Activated B cell treated with CpG ODN at 0.5 μM for 24 hours (primary cell): Measurements from ENCODE around the gene OCA2. TPM values are rescaled to one million over a fixed set of nuclear protein-coding genes. Genes with fewer than 3 reads are reported as not detected.

Experiments used
- ATAC-seq: fragments of 200-7000 bp; cut with Tn5 transposase; one replicate; pipeline ENCODE4 v1.10.0; 2021; ENCODE audit warnings: low read depth, mild to moderate bottlenecking, moderate library complexity
- CTCF ChIA-PET: fragments of 350-600 bp; sonication (Branson Sonifier 250); formaldehyde crosslinking; loops from one replicate; lab custom pipeline; 2021; ENCODE audit warnings: antibody characterized with exemption; lab: Charles Lee
- POLR2A ChIA-PET: fragments of 350-600 bp; sonication (Branson Sonifier 250); formaldehyde crosslinking; loops from one replicate; lab custom pipeline; 2021; ENCODE audit warnings: antibody characterized with exemption; lab: Charles Lee
- DNase-seq: peaks from one replicate; pipeline ENCODE4 v3.0.0; 2022
- H3K27ac Mint-ChIP-seq: one replicate; pipeline ENCODE4 v1.8.0; 2020; ENCODE audit warnings: mixed read lengths
- H3K27me3 Mint-ChIP-seq: one replicate; pipeline ENCODE4 v1.8.0; 2021; ENCODE audit warnings: mixed read lengths
- H3K36me3 Mint-ChIP-seq: one replicate; pipeline ENCODE4 v1.8.0; 2021; ENCODE audit warnings: low read depth, mixed read lengths
- H3K4me1 Mint-ChIP-seq: one replicate; pipeline ENCODE4 v1.8.0; 2021; ENCODE audit warnings: mixed read lengths
- H3K4me3 Mint-ChIP-seq: one replicate; pipeline ENCODE4 v1.8.0; 2020; ENCODE audit warnings: mild to moderate bottlenecking, mixed read lengths
- H3K9me3 Mint-ChIP-seq: one replicate; pipeline ENCODE4 v1.8.0; 2020; ENCODE audit warnings: mixed read lengths
- CTCF ChIP-seq: fragments of 200-600 bp; IDR thresholded peaks from one replicate; pipeline ENCODE4 v1.8.0; 2022; ENCODE audit warnings: antibody characterized with exemption, mild to moderate bottlenecking
- intact Hi-C: fragments of 100-400 bp; cut with micrococcal nuclease; formaldehyde crosslinking; loops from one replicate; pipeline ENCODE4 v1.15.1; 2024
- total RNA-seq: library from RNA; stranded (reverse); gene quantifications from 2 replicates; pipeline ENCODE4 v1.2.3, GENCODE V29; 2022

Gene OCA2
- total RNA-seq, 1 donor from 2014 or later: not detected

GRCh38 chr15:27899583-27900285 lies 199.4 kb downstream of the OCA2 start:
- Mint-ChIP-seq H3K4me1 (peaks cover 3% of the 10 kb centered on the region), H3K27me3 (peaks cover 3% of the 10 kb centered on the region), H3K9me3 (peaks cover 3% of the 10 kb centered on the region), H3K36me3 (no peaks in the 10 kb centered on the region), H3K4me3 (no peak overlapping the region), H3K27ac (no peak overlapping the region)
- POLR2A ChIA-PET: no interaction called here
- intact Hi-C loops: no loop called here
- ATAC-seq (no peak), DNase-seq (no peak)
- TF ChIP-seq CTCF: no peak
- CTCF ChIA-PET: no interaction called here

GRCh38 chr15:27897481-27897880 lies 201.6 kb downstream of the OCA2 start:
- intact Hi-C loops: no loop called here
- Mint-ChIP-seq H3K9me3 (peaks cover 10% of the 10 kb centered on the region), H3K36me3 (no peaks in the 10 kb centered on the region), H3K27me3 (peaks cover 3% of the 10 kb centered on the region), H3K4me1 (peaks cover 3% of the 10 kb centered on the region), H3K27ac (no peak overlapping the region), H3K4me3 (no peak overlapping the region)
- no peak for TF ChIP-seq CTCF
- ChIA-PET CTCF (no interaction called here), POLR2A (no interaction called here)
- no peak for ATAC-seq
- DNase-seq: no peak

GRCh38 chr15:27894645-27895044 lies 204.5 kb downstream of the OCA2 start:
- no peak overlapping the region for H3K27ac Mint-ChIP-seq
- intact Hi-C loops: no loop called here
- no peaks in the 10 kb centered on the region for H3K4me1 Mint-ChIP-seq
- no peaks in the 10 kb centered on the region for H3K36me3 Mint-ChIP-seq
- H3K9me3 Mint-ChIP-seq: peaks cover 26% of the 10 kb centered on the region
- DNase-seq (no peak), ATAC-seq (no peak)
- POLR2A ChIA-PET: no interaction called here
- no peak for TF ChIP-seq CTCF
- H3K27me3 Mint-ChIP-seq: no peaks in the 10 kb centered on the region
- H3K4me3 Mint-ChIP-seq: no peak overlapping the region
- CTCF ChIA-PET: no interaction called here

- ChIA-PET POLR2A (no interaction called here), CTCF (no interaction called here)
- Mint-ChIP-seq H3K4me3 (no peak overlapping the region), H3K9me3 (peaks cover 34% of the 10 kb centered on the region), H3K27ac (no peak overlapping the region), H3K27me3 (no peaks in the 10 kb centered on the region), H3K4me1 (no peaks in the 10 kb centered on the region), H3K36me3 (no peaks in the 10 kb centered on the region)
- DNase-seq (no peak), ATAC-seq (no peak)
- intact Hi-C loops: no loop called here
- TF ChIP-seq CTCF: no peak
These were observed 209.9 kb downstream of the OCA2 start for GRCh38 chr15:27889258-27889657.

GRCh38 chr15:27885201-27885600 lies 213.9 kb downstream of the OCA2 start:
- ChIA-PET CTCF (no interaction called here), POLR2A (no interaction called here)
- no peak overlapping the region for H3K4me3 Mint-ChIP-seq
- no peak for DNase-seq
- ATAC-seq: no peak
- no peak for TF ChIP-seq CTCF
- no peaks in the 10 kb centered on the region for H3K27me3 Mint-ChIP-seq
- H3K27ac Mint-ChIP-seq: no peak overlapping the region
- no peaks in the 10 kb centered on the region for H3K36me3 Mint-ChIP-seq
- H3K4me1 Mint-ChIP-seq: no peaks in the 10 kb centered on the region
- H3K9me3 Mint-ChIP-seq: peaks cover 14% of the 10 kb centered on the region
- intact Hi-C loops: no loop called here
